Effector memory CD4-positive, alpha-beta T cell (primary cell): Measurements from ENCODE around the gene COL4A3.

Source experiments
- DNase-seq, 3 donors: peaks; one replicate each; pipeline ENCODE4 v3.0.0-alpha.2; 2020
- H3K27ac ChIP-seq: 2 replicates; pipeline ENCODE4 v1.7.0; 2013; ENCODE audit warnings: mild to moderate bottlenecking, low read length, moderate library complexity; ENCODE audit not compliant: insufficient read depth, poor library complexity, severe bottlenecking
- H3K27me3 ChIP-seq: replicated peaks from 2 replicates; pipeline ENCODE4 v1.7.0; 2013; ENCODE audit warnings: mild to moderate bottlenecking, low read length; ENCODE audit not compliant: insufficient read depth, control insufficient read depth, poor library complexity, severe bottlenecking
- H3K36me3 ChIP-seq: 2 replicates; pipeline ENCODE4 v1.7.0; 2013; ENCODE audit warnings: mild to moderate bottlenecking, low read length, moderate library complexity; ENCODE audit not compliant: control insufficient read depth, insufficient read depth
- H3K4me1 ChIP-seq: 2 replicates; pipeline ENCODE4 v1.7.0; 2013; ENCODE audit warnings: low read length, mild to moderate bottlenecking; ENCODE audit not compliant: control insufficient read depth, insufficient read depth, poor library complexity, severe bottlenecking
- H3K4me3 ChIP-seq: 2 replicates; pipeline ENCODE4 v1.7.0; 2013; ENCODE audit warnings: low read length, low read depth, mild to moderate bottlenecking; ENCODE audit not compliant: insufficient read depth, poor library complexity, severe bottlenecking
- H3K9me3 ChIP-seq: 2 replicates; pipeline ENCODE4 v1.7.0; 2013; ENCODE audit warnings: mild to moderate bottlenecking, low read length, moderate library complexity; ENCODE audit not compliant: control insufficient read depth

Gene COL4A3

DNA sequence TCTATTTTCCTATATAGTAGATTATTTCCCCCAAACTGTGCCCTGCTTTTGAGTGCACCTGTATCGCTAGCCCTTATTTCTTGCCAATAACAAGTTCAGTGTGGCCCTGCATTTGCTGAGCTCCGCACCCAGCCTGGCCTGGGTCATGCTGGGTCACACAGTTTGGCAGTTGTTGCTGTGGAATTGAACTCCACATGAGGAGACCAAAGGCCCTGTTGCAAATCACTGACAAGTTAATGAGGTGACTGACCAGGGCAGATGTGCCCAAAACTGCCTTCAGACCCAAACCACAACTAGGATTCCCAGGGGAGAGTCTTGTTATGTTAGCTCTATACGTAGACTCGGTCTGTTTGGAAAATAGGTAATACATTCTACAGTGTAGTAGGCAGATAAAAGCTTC is 31.4 kb upstream of the COL4A3 start:
- H3K36me3 ChIP-seq = no peaks in the 10 kb centered on the region
- DNase-seq = no peak
- H3K27me3 ChIP-seq = no peaks in the 10 kb centered on the region
- H3K4me3 ChIP-seq = no peak overlapping the region
- no peak overlapping the region for H3K27ac ChIP-seq
- H3K9me3 ChIP-seq = no peaks in the 10 kb centered on the region
- H3K4me1 ChIP-seq = no peaks in the 10 kb centered on the region

GRCh38 chr2:227134591-227134990 is 29.8 kb upstream of the COL4A3 start:
- no peaks in the 10 kb centered on the region for H3K9me3 ChIP-seq
- H3K36me3 ChIP-seq = no peaks in the 10 kb centered on the region
- H3K27ac ChIP-seq = no peak overlapping the region
- no peaks in the 10 kb centered on the region for H3K27me3 ChIP-seq
- DNase-seq = no peak
- H3K4me3 ChIP-seq = no peak overlapping the region
- no peaks in the 10 kb centered on the region for H3K4me1 ChIP-seq

DNA sequence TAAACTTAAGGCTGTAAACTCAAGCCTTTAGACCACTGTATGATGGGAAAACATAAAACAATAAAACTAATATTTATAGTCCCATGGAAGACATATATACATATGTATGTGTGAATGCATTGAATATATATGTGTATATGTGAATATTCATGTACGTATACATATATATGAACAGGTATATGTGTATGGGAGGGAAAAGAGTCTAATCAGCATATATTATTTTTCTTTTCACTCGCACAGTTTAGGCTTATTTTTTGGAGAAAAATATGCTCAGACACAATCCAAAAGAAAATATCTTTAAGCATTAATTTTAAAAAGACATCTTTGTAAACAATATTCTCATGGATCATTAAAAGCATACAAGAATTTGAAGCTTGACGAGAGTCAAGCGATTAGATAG is 23.1 kb upstream of the COL4A3 start:
- H3K4me3 ChIP-seq = no peak overlapping the region
- H3K4me1 ChIP-seq = no peaks in the 10 kb centered on the region
- H3K36me3 ChIP-seq = no peaks in the 10 kb centered on the region
- no peak overlapping the region for H3K27ac ChIP-seq
- DNase-seq = no peak
- no peaks in the 10 kb centered on the region for H3K9me3 ChIP-seq
- no peaks in the 10 kb centered on the region for H3K27me3 ChIP-seq

GRCh38 chr2:227143895-227144294 is 20.5 kb upstream of the COL4A3 start:
- Histone ChIP-seq H3K4me1 (no peaks in the 10 kb centered on the region), H3K27me3 (no peaks in the 10 kb centered on the region), H3K36me3 (no peaks in the 10 kb centered on the region), H3K9me3 (no peaks in the 10 kb centered on the region), H3K4me3 (no peak overlapping the region), H3K27ac (no peak overlapping the region)
- no peak for DNase-seq

- H3K27ac ChIP-seq = no peak overlapping the region
- no peaks in the 10 kb centered on the region for H3K36me3 ChIP-seq
- no peak for DNase-seq
These were observed 18.0 kb upstream of the COL4A3 start for GRCh38 chr2:227146456-227146855.

DNA sequence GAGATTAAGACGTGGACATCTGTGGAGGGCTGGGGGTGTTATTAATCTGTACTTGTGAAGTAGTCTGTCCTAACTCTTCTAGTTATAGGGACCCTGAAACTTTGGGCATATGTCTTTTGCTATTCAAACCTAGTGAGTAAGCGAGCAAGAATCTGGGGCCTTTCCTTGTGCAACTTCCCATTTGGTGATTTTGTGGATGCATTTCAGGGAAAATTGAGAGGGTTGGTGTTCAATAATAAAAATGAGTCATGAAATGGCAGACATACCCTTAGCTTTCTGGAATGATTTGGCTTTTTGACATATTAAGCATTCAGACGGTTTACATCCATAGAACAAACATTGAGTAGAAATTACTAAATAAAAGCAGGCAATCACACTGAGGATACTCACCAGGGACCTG is 17.4 kb upstream of the COL4A3 start:
- Histone ChIP-seq H3K27me3 (no peaks in the 10 kb centered on the region), H3K4me3 (no peak overlapping the region)
- DNase-seq = no peak

More at GRCh38 chr2:227146456-227146855, 18.0 kb upstream of the COL4A3 start:
- Histone ChIP-seq H3K4me1 (no peaks in the 10 kb centered on the region), H3K27me3 (no peaks in the 10 kb centered on the region), H3K9me3 (no peaks in the 10 kb centered on the region), H3K4me3 (no peak overlapping the region)

DNA sequence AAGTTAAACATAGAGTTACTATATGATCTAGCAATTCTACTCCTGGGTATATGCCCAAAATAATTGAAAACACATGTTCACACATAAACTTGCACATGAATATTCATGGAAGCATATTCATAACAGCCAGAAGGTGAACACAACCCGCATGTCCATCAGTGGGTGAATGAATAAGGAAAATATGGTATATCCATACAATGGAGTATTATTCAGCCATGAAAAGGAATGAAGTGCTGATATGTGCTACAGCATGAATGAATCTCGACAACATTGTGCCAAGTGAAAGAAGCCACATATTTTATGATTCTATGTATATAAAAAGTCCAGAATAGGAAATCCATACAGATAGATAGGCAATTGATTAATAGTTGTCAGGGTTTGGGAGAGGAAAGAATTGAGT is 16.3 kb upstream of the COL4A3 start:
- DNase-seq = no peak
- H3K4me1 ChIP-seq = no peaks in the 10 kb centered on the region
- no peak overlapping the region for H3K4me3 ChIP-seq
- H3K36me3 ChIP-seq = no peaks in the 10 kb centered on the region
- no peak overlapping the region for H3K27ac ChIP-seq
- peaks cover 3% of the 10 kb centered on the region for H3K27me3 ChIP-seq
- no peaks in the 10 kb centered on the region for H3K9me3 ChIP-seq

More for the DNA sequence above, 17.4 kb upstream of the COL4A3 start:
- Histone ChIP-seq H3K4me1 (no peaks in the 10 kb centered on the region), H3K9me3 (no peaks in the 10 kb centered on the region), H3K27ac (no peak overlapping the region), H3K36me3 (no peaks in the 10 kb centered on the region)

GRCh38 chr2:227150222-227150936 is 14.0 kb upstream of the COL4A3 start:
- Histone ChIP-seq H3K4me3 (no peak overlapping the region), H3K9me3 (no peaks in the 10 kb centered on the region), H3K27ac (no peak overlapping the region), H3K4me1 (no peaks in the 10 kb centered on the region), H3K27me3 (peaks cover 7% of the 10 kb centered on the region), H3K36me3 (no peaks in the 10 kb centered on the region)
- DNase-seq = no peak

DNA sequence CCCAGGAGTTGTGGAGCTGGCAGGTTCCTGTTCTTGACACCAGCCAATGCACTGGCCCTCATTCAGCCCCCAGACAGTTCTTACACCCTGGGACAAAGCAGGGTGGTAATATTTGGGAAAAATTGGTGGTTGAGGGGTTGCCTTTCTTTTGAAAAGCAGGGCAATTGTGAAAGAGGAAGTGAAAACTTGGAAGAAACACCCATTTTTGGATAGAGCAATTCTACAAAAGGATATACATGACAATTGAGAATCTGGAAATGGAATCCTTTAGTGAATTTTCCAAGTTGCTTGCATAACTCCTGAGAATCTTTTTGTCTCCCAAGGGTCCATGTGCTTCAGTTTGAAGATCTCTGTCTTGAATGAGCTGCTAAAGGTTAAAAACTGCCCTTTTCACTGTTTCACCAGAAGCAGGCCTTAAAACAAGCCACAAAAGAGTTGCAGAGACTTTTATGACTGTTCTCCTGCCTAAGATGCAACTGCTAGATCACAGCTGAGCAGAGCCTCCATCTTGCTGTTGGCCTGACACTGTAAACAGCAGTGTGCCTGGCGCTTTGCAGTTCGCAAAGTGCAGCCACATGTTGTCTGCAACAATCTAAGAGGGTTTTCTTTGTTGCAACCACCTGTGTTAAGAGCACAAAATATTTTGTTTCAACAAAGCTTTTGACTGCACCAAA is 12.2 kb upstream of the COL4A3 start:
- H3K36me3 ChIP-seq = no peaks in the 10 kb centered on the region
- peaks cover 7% of the 10 kb centered on the region for H3K27me3 ChIP-seq
- H3K4me1 ChIP-seq = no peaks in the 10 kb centered on the region
- H3K4me3 ChIP-seq = no peak overlapping the region
- DNase-seq = no peak
- H3K9me3 ChIP-seq = no peaks in the 10 kb centered on the region
- no peak overlapping the region for H3K27ac ChIP-seq

GRCh38 chr2:227153307-227153706 is 11.1 kb upstream of the COL4A3 start:
- no peak overlapping the region for H3K4me3 ChIP-seq
- no peak for DNase-seq
- no peaks in the 10 kb centered on the region for H3K9me3 ChIP-seq
- no peak overlapping the region for H3K27ac ChIP-seq
- H3K27me3 ChIP-seq = peaks cover 7% of the 10 kb centered on the region
- no peaks in the 10 kb centered on the region for H3K4me1 ChIP-seq
- H3K36me3 ChIP-seq = no peaks in the 10 kb centered on the region
